GM12872 (cell line): ENCODE results near the gene TRIOBP.
A peak's percentile ranks its signal among the peaks of the same experiment; 100 is the strongest.

Source experiments
- CTCF ChIP-seq: IDR thresholded peaks from 3 replicates; pipeline ENCODE4 v1.5.1; 2011; ENCODE audit warnings: low read depth, mild to moderate bottlenecking, low read length, moderate library complexity; ENCODE audit not compliant: insufficient read depth

Gene TRIOBP

GRCh38 chr22:37657590-37658132, 39.2 kb upstream of the TRIOBP start:
- no peak for TF ChIP-seq CTCF

- TF ChIP-seq CTCF = no peak
These were observed 38.4 kb upstream of the TRIOBP start, which contains the start of gene PDXP for GRCh38 chr22:37658133-37659065. TSS of gene PDXP (plus strand) at chr22:37658723. CDS start at chr22:37658783, 60 bp downstream.

- no peak for TF ChIP-seq CTCF
These were observed 37.6 kb upstream of the TRIOBP start for GRCh38 chr22:37659066-37659896.

- TF ChIP-seq CTCF = no peak
These were observed 36.7 kb upstream of the TRIOBP start for GRCh38 chr22:37659897-37660708.

GRCh38 chr22:37660709-37661045, 36.2 kb upstream of the TRIOBP start:
- no peak for TF ChIP-seq CTCF

GRCh38 chr22:37661160-37661924, 35.5 kb upstream of the TRIOBP start:
- TF ChIP-seq CTCF = peak; percentile 62
